K562 (cell line): ENCODE measurements around the gene MYO9A.

ENCODE experiments used
- CTCF ChIP-seq, 3 experiments: IDR thresholded peaks in 2 of 3; conservative IDR thresholded peaks in 1 of 3; 2 replicates each; pipeline ENCODE4 v1.5.1; 2011 to 2012; ENCODE audit warnings: low read length in 3 of 3, mild to moderate bottlenecking in 3 of 3, control low read depth in 2 of 3, improper control_type of control experiment in 1 of 3, inconsistent platforms in 1 of 3, low read depth in 1 of 3, mixed read lengths in 1 of 3, moderate library complexity in 1 of 3; ENCODE audit not compliant: insufficient read depth in 2 of 3
- MAFK ChIP-seq: IDR thresholded peaks from 2 replicates; pipeline ENCODE4 v1.6.1; 2011; ENCODE audit warnings: low read length, improper control_type of control experiment
- MTF1 ChIP-seq: fragments of 250-450 bp; sonication (Bioruptor Pico); IDR thresholded peaks from 2 replicates; pipeline ENCODE4 v1.9.0; 2021; ENCODE audit warnings: moderate library complexity, mild to moderate bottlenecking, inconsistent platforms, borderline replicate concordance
- YY1 ChIP-seq, 3 experiments: IDR thresholded peaks; 2 replicates each; pipeline ENCODE4 v1.6.1; 2011; ENCODE audit warnings: low read length in 2 of 3, mild to moderate bottlenecking in 2 of 3, moderate library complexity in 2 of 3, borderline replicate concordance in 1 of 3, control low read depth in 1 of 3, low read depth in 1 of 3; ENCODE audit not compliant: insufficient read depth in 3 of 3, insufficient replicate concordance in 2 of 3, control insufficient read depth in 1 of 3, insufficient read length in 1 of 3; ENCODE audit errors: extremely low read depth in 1 of 3
- ZBTB26 ChIP-seq: fragments of 450-650 bp; formaldehyde crosslinking; IDR thresholded peaks from 2 replicates; pipeline ENCODE4 v1.4.0; 2022; ENCODE audit warnings: missing genetic modification characterization
- ZFPM2 ChIP-seq: fragments of 250-450 bp; sonication (Bioruptor Pico); IDR thresholded peaks from 2 replicates; pipeline ENCODE4 v1.5.1; 2022; ENCODE audit warnings: mild to moderate bottlenecking
- ZNF324 ChIP-seq: fragments of 250-450 bp; sonication (Bioruptor Pico); IDR thresholded peaks from 2 replicates; pipeline ENCODE4 v1.4.0; 2020; ENCODE audit warnings: mild to moderate bottlenecking
- ZNF347 ChIP-seq: fragments of 450-650 bp; formaldehyde crosslinking; IDR thresholded peaks from 2 replicates; pipeline ENCODE4 v1.4.0; 2020; ENCODE audit warnings: low read depth, mild to moderate bottlenecking, moderate library complexity

- TF ChIP-seq ZBTB26 = no peak
- no peak for TF ChIP-seq YY1 (IDR thresholded peaks at IDR 0.05; ENCODE audit: borderline replicate concordance in 1 of 3, control insufficient read depth in 1 of 3, extremely low read depth in 1 of 3, insufficient read depth in 3 of 3, insufficient read length in 1 of 3, insufficient replicate concordance in 2 of 3, low read depth in 1 of 3, low read length in 2 of 3)
- no peak for TF ChIP-seq MTF1
- TF ChIP-seq MAFK = no peak
- no peak for TF ChIP-seq ZNF324 (CRISPR knock-in tag)
- no peak for TF ChIP-seq ZNF347
- no peak for TF ChIP-seq ZFPM2 (CRISPR knock-in tag)
- TF ChIP-seq CTCF (IDR thresholded peaks at IDR 0.05 in 2 of 3, conservative IDR thresholded peaks at IDR 0.05 in 1 of 3; ENCODE audit: insufficient read depth in 2 of 3, low read depth in 1 of 3, low read length in 3 of 3) = no peak
Measured at GRCh38 chr15:71820127-71820526, 297.8 kb downstream of the MYO9A start.
